Astrocyte of the spinal cord (primary cell): ENCODE measurements around the gene ZNF710.

Source experiments
- DNase-seq: peaks from one replicate; pipeline ENCODE4 v3.0.0; 2011; ENCODE audit warnings: low read depth, low spot score
- H3K4me3 ChIP-seq: 2 replicates; pipeline ENCODE4 v1.5.1; 2011; ENCODE audit warnings: low read depth, mild to moderate bottlenecking, low read length, moderate library complexity
- in situ Hi-C: cut with HindIII; loops from 2 replicates; pipeline ENCODE4 v1.10.0; 2017; ENCODE audit warnings: low sequenced_read_pairs
- TF ChIP-seq, protein P1 (sequence below): IDR thresholded peaks from 2 replicates; pipeline ENCODE4 v1.5.1; 2012; ENCODE audit warnings: low read depth, mild to moderate bottlenecking, low read length, inconsistent platforms

The ZNF710 gene

GRCh38 chr15:90022345-90022744 is 21.2 kb downstream of the ZNF710 start:
- TF ChIP-seq, protein P1, sequence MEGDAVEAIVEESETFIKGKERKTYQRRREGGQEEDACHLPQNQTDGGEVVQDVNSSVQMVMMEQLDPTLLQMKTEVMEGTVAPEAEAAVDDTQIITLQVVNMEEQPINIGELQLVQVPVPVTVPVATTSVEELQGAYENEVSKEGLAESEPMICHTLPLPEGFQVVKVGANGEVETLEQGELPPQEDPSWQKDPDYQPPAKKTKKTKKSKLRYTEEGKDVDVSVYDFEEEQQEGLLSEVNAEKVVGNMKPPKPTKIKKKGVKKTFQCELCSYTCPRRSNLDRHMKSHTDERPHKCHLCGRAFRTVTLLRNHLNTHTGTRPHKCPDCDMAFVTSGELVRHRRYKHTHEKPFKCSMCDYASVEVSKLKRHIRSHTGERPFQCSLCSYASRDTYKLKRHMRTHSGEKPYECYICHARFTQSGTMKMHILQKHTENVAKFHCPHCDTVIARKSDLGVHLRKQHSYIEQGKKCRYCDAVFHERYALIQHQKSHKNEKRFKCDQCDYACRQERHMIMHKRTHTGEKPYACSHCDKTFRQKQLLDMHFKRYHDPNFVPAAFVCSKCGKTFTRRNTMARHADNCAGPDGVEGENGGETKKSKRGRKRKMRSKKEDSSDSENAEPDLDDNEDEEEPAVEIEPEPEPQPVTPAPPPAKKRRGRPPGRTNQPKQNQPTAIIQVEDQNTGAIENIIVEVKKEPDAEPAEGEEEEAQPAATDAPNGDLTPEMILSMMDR: no peak
- in situ Hi-C loops: no loop called here
- no peak for DNase-seq
- H3K4me3 ChIP-seq: no peak overlapping the region

GRCh38 chr15:90022905-90023700 is 22.0 kb downstream of the ZNF710 start:
- no peak overlapping the region for H3K4me3 ChIP-seq
- in situ Hi-C loops: no loop called here
- TF ChIP-seq, protein P1: no peak
- DNase-seq: no peak

DNA sequence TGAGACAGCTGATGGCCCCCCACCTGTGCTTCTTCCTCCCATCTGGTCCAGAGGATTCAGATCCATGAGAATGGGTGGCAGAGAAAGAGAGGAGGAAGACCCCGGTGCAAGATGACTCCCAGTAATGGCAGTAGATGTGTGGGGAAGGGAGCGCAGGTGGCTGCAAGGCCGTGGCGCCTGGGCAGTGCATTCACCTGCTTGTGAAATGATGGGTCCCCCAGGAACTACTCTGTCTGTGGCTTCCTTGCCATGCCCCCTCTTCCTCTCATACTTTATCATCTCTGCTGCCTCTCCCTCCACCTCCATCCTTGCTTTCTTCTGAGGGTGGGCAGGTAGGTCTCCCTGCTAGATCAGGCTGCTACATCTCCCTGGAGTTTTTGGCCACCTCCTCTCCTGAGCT is 23.3 kb downstream of the ZNF710 start:
- in situ Hi-C loops: no loop called here
- TF ChIP-seq, protein P1: no peak
- DNase-seq: no peak
- H3K4me3 ChIP-seq: no peak overlapping the region

GRCh38 chr15:90025489-90026033 is 24.4 kb downstream of the ZNF710 start:
- DNase-seq: no peak
- no peak overlapping the region for H3K4me3 ChIP-seq
- in situ Hi-C loops: no loop called here
- TF ChIP-seq, protein P1: no peak

DNA sequence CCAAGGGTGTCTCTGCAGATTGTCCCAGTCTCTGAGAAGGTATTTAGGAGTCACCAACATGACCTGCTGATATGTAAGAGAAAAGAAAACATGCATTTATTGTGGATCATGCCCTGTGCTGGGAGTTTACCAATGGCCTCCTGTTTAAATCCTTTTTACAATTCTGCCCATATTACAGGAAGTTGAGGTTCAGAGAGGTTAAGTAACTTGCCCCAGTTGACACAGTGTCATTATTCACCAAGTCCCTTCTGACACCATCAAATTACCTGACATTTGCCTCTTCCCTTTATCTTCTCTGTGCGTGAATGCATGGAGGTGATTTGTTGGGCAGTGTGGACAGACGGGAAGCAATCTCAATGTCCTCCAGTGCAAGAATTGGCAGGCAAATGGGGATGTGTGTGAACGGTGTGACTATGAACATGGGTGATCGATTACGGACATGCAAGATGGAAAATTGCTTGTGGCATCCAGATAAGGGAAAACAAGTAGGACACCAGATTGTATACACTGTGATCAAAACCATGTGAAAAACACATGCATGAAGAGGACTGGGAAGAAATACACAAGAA is 27.3 kb downstream of the ZNF710 start:
- TF ChIP-seq, protein P1: no peak
- DNase-seq: no peak
- no peak overlapping the region for H3K4me3 ChIP-seq
- in situ Hi-C loops: no loop called here

DNA sequence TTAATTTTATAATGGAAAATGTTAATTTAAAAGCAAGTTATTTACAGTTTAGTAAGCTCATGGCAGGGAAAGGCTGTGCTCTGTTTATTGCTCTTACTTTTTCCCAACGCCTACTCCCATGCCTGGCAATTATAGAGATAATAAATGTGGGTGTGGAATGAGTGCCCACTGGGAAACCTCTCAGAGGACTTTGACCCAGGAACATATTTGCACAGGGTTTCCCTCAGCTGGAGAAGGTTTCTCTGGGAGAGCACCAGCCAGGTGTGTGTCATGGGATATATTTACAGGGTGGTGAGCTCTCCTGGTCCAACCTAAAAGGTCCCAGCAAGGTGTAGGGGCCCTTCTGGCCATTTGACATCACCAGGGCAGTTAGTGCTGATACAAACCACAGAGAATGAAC is 27.9 kb downstream of the ZNF710 start:
- TF ChIP-seq, protein P1: no peak
- DNase-seq: no peak
- in situ Hi-C loops: no loop called here
- H3K4me3 ChIP-seq: no peak overlapping the region
